Spinal cord (tissue), 10 donors: Measurements from ENCODE around the gene CD320. TPM values are rescaled to one million over a fixed set of nuclear protein-coding genes. Genes with fewer than 3 reads are reported as not detected.
A peak's percentile ranks its signal among the peaks of the same experiment; 100 is the strongest.
"Not testable (repeated sequence)": the region's sequence is repeated elsewhere in the genome, so short reads cannot be mapped to it uniquely, and the experiment has no call there.

Source experiments
- DNase-seq, 6 donors: peaks; one replicate each; pipeline versions ENCODE4 v3.0.0 to v3.0.0-alpha.2; 2013 to 2015; ENCODE audit warnings: low spot score in 6 of 6, low read depth in 4 of 6
- H3K27ac ChIP-seq: one replicate; pipeline ENCODE4 v1.5.1; 2013; ENCODE audit warnings: low read depth, low read length, control low read depth
- H3K27me3 ChIP-seq: one replicate; pipeline ENCODE4 v1.6.1; 2013; ENCODE audit warnings: low read length; ENCODE audit not compliant: control insufficient read depth, insufficient read depth
- H3K36me3 ChIP-seq: one replicate; pipeline ENCODE4 v1.6.1; 2013; ENCODE audit warnings: low read length; ENCODE audit not compliant: control insufficient read depth, insufficient read depth
- H3K4me1 ChIP-seq: one replicate; pipeline ENCODE4 v1.6.1; 2013; ENCODE audit warnings: low read length; ENCODE audit not compliant: control insufficient read depth, insufficient read depth
- H3K4me3 ChIP-seq: one replicate; pipeline ENCODE4 v1.5.1; 2013; ENCODE audit warnings: low read depth, low read length, control low read depth
- H3K9me3 ChIP-seq: one replicate; pipeline ENCODE4 v1.6.1; 2013; ENCODE audit warnings: low read length; ENCODE audit not compliant: control insufficient read depth, insufficient read depth
- WGBS: methylation state at CpG from one replicate; pipeline ENCODE4 v1.1.5; 2013; ENCODE audit warnings: missing lambda C conversion rate; ENCODE audit not compliant: insufficient coverage; 5-methylcytosine and 5-hydroxymethylcytosine counted together
- polyA plus RNA-seq, 2 donors: library from polyadenylated mRNA; unstranded; fragments of 120-200 nt; gene quantifications; one replicate each; pipeline ENCODE4 v1.2.1, GENCODE V29; 2013; ENCODE audit not compliant: insufficient read length in 2 of 2
- total RNA-seq, 2 donors: library from RNA; depleted of rRNA in 1 of 2; stranded (reverse); fragments of 120-200 nt in 1 of 2; fragments of >200 nt in 1 of 2; gene quantifications; one replicate each; pipeline versions ENCODE4 v1.2.3 to v1.2.4, GENCODE V29; 2013 to 2014
- donor health status: healthy.

CD320 gene
- total and polyA plus RNA-seq, 4 donors: 15.5 to 69.4 (median 50.5) TPM

DNA sequence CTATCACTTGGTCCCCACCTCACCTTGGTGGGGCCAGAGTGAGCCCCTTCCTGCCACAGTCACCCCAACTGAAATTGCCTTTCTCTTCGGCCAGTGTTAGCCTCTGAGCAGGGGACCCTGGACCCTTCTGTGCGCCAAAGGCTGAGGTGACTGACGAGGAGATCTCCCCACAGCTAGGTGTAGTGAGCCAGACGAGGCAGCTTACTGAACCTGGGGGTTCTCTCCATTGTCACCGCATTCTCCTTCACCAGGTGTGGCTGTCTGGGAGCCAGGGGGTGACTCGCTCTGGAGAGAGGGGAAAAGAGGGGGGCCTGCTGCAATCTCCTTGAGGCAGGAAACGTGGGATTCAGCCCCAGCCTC, 14.5 kb upstream of the CD320 start:
- H3K9me3 ChIP-seq: no peaks in the 10 kb centered on the region

DNA sequence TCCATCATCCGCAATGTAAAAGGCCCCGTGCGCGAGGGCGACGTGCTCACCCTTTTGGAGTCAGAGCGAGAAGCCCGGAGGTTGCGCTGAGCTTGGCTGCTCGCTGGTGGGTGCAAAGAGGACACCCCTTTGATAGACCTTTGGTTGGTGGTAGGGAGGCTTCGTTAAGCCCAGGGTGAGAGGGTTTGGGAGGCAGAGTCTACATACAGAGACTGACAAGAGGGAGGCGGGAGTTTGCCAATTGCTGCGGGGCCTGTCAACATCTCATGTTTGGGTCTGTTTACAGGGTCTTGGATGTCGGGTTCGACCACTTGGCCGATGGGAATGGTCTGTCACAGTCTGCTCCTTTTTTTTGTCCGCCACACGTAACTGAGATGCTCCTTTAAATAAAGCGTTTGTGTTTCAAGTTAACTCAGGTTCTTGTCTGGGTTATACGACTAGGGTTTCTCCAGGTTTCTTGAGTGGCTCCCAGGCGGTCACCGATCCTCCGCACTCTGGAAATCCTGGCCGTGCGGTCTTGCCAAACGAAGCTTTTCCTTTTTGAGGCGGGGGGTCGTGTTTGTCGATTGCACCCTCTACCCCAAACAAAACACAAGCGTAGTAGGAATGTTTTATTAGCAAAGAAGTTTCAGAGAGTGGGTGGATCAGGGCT, 14.0 kb upstream of the CD320 start:
- H3K4me1 ChIP-seq: peaks cover 29% of the 10 kb centered on the region
- no peaks in the 10 kb centered on the region for H3K9me3 ChIP-seq
- peak overlapping the region; percentile 99 for H3K4me3 ChIP-seq
- 16% methylated on average over 20 of the region's 30 CpGs for WGBS
- no peak overlapping the region for H3K27ac ChIP-seq
- peaks cover 32% of the 10 kb centered on the region for H3K36me3 ChIP-seq
- no peak for DNase-seq
- H3K27me3 ChIP-seq: no peaks in the 10 kb centered on the region

More for the DNA sequence above, 14.5 kb upstream of the CD320 start:
- Histone ChIP-seq H3K27me3 (no peaks in the 10 kb centered on the region), H3K27ac (no peak overlapping the region), H3K4me3 (peak overlapping the region; percentile 99), H3K4me1 (peaks cover 29% of the 10 kb centered on the region), H3K36me3 (peaks cover 32% of the 10 kb centered on the region)
- WGBS: 93% methylated on average over 2 of the region's 7 CpGs
- no peak for DNase-seq

DNA sequence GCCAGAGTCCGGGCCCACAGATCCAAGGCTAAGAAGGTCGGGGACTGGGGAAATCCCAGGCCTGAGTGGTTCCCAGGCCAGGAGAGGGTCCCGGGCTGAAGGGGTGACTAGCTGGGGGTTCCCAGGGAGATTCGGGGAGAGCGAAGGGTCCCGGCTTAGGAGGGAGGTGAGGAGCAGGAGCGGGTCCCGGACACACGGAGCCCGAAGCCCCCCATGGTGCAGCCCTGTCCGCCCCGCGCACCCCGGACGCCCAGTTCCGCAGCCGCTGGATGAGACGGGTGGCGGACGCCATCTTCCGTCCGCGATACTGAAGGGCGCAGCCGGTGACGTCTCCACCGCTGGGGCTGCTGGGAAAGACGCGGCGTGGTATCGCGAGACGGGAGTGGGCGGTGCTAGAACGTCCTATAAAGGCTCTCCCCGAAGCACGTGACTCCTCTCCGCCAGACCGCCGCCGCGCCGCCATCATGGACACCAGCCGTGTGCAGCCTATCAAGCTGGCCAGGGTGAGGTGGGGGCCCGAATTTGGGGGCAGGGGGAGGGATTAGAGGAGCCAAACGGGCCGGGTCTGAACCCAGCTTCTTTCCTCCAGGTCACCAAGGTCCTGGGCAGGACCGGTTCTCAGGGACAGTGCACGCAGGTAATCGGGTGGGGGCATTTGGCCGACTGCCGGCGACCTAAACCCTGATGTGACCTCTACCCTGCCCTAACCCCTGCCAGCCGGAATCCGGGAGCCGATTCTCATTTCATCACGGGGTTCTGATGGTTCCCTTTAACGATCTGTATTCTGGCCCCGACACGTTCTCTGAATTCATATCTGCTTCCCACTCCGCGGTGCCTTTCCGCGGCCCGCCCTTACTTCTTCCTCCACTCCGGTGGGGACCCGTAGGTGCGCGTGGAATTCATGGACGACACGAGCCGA, 13.2 kb upstream of the CD320 start, which contains the start of the genes NDUFA7 and RPS28:
TSS of gene NDUFA7 (minus strand) at position 309 of the 919 bp plus-strand sequence. CDS start at position 292, 17 bp downstream.
TSS of gene RPS28 (plus strand) at position 430 of the 919 bp plus-strand sequence. CDS start at position 465, 35 bp downstream.
- no peaks in the 10 kb centered on the region for H3K9me3 ChIP-seq
- H3K4me3 ChIP-seq: peak within 1 kb of the TSS; percentile 99
- H3K4me1 ChIP-seq: peaks cover 29% of the 10 kb centered on the region
- H3K27ac ChIP-seq: peak within 1 kb of the TSS; percentile 93
- WGBS: 0% methylated on average over 71 of the region's 72 CpGs
- DNase-seq: peak; percentile 93 to 99 (median 96)
- peaks cover 37% of the 10 kb centered on the region for H3K36me3 ChIP-seq
- H3K27me3 ChIP-seq: no peaks in the 10 kb centered on the region

DNA sequence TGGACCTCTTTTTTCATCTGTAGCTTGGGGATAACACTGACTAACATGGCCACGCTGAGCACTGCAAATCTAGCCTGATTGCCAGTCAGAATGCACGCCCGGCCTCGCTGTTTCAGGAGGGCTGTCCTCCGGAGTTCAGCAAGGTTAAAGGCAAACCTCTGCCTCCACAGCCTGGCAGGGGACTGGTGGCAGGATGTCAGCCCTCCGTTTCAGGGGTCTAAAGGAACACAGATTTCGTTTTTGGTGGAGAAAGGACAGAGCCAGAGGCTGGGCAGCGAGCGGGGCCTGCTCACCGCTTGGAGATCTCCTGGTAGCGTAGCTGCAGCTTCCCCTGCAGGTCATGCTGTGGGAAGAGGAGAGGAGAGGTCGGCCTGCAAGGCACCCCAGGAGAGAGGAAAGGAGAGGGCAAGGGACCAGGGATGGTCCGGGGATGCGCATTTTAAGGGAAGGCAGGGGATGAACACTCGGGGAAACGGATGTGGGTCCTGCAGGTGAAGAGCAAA, 12.5 kb upstream of the CD320 start:
- peak overlapping the region; percentile 93 for H3K27ac ChIP-seq
- H3K27me3 ChIP-seq: no peaks in the 10 kb centered on the region
- no peaks in the 10 kb centered on the region for H3K9me3 ChIP-seq
- 10% methylated on average over 16 of the region's 16 CpGs for WGBS
- H3K4me1 ChIP-seq: peaks cover 29% of the 10 kb centered on the region
- DNase-seq: no peak
- peak overlapping the region; percentile 99 for H3K4me3 ChIP-seq
- peaks cover 44% of the 10 kb centered on the region for H3K36me3 ChIP-seq

DNA sequence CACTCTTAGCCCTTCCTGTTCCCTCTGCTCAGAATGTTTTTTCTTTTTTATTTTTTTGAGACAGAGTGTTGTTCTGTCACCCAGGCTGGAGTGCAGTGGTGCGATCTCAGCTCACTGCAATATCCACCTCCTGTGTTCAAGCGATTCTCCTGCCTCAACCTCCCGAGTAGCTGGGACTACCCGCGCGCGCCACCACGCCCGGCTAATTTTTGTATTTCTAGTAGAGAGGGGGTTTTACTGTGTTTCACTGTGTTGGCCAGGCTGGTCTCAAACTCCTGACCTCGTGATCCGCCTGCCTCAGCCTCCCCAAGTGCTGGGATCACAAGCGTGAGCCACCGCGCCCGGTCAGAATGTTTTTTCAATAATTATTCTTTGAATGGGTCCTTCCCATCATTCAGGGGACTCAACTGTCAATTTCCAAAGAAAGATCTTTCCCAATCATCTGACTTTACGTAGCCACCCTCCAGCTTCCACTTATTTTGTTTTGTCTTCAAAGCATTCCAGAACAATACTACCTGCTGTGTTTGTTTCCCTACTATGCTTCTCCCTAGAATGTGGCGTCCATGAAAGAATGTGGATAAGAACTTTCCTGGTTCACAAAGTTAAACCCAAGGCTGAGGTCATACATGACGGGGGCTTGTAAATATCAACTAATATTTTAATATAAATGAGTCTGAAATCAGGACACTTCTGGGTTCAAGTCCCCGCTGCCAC, 11.8 kb upstream of the CD320 start:
- H3K27me3 ChIP-seq: no peaks in the 10 kb centered on the region
- peak overlapping the region; percentile 93 for H3K27ac ChIP-seq
- no peaks in the 10 kb centered on the region for H3K9me3 ChIP-seq
- peak overlapping the region; percentile 99 for H3K4me3 ChIP-seq
- H3K36me3 ChIP-seq: peaks cover 48% of the 10 kb centered on the region
- H3K4me1 ChIP-seq: peaks cover 29% of the 10 kb centered on the region
- DNase-seq: no peak
- 90% methylated on average over 7 of the region's 19 CpGs for WGBS

DNA sequence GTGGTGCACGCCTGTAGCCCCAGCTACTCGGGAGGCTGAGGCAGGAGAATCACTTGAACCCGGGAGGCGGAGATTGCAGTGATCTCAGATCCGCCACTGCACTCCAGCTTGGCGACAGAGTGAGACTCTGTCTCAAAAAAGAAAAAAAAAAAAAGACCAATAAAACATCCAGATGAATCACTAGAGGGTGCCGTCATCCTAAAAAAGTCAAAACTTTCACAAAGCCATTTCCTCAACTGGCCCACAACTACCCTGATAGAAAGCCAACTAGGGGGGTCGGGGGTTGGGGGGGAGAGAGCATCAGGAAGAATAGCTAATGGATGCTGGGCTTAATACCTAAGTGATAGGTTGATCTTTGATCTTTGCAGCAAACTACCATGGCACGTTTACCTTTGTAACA, 10.7 kb upstream of the CD320 start:
- not testable (repeated sequence) for DNase-seq, H3K4me3 ChIP-seq, H3K27me3 ChIP-seq, H3K9me3 ChIP-seq, H3K27ac ChIP-seq
- peaks cover 23% of the 10 kb centered on the region for H3K4me1 ChIP-seq
- 89% methylated on average over 1 of the region's 9 CpGs for WGBS
- H3K36me3 ChIP-seq: peaks cover 48% of the 10 kb centered on the region

DNA sequence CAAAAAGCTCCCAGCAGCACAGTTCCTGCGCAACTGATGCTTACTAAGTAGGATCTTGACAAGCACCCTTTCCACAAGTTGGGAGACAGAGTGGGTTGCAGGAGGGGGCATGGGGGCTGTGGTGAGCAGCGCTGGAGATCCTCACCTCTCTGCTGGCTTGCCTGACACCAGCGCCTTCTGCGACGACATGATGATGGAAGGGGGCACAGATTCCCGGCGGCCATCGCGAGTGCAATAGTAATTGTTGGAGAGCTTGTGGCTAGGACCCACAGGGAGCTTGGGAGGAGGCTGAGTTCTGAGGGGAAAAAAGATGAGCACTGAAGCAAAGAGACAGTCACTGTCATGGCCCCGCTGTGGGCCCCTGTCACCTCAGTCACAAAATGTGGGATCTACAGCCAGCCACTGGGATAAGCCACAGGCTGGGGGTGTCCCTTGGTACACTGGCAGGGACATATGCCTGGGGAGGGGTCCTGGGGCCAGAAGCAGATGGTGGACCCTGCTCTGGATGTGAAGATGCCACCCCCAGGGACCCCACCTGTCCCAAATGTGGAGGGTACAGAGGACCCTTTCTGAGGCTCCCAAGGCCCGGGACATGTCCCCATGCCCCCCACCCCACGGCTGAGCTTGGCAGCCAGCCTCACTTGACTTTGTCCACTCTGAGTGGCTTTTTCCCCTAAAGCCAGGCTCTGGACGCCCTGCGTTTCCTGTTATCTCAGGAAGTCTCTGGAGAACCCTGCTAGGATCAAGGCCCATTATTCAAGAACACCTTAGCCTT, 8.4 kb upstream of the CD320 start:
- H3K27me3 ChIP-seq: no peaks in the 10 kb centered on the region
- H3K36me3 ChIP-seq: peaks cover 55% of the 10 kb centered on the region
- WGBS: 76% methylated on average over 9 of the region's 14 CpGs
- DNase-seq: no peak
- H3K4me1 ChIP-seq: peaks cover 17% of the 10 kb centered on the region
- no peaks in the 10 kb centered on the region for H3K9me3 ChIP-seq
- H3K4me3 ChIP-seq: no peak overlapping the region
- H3K27ac ChIP-seq: no peak overlapping the region

DNA sequence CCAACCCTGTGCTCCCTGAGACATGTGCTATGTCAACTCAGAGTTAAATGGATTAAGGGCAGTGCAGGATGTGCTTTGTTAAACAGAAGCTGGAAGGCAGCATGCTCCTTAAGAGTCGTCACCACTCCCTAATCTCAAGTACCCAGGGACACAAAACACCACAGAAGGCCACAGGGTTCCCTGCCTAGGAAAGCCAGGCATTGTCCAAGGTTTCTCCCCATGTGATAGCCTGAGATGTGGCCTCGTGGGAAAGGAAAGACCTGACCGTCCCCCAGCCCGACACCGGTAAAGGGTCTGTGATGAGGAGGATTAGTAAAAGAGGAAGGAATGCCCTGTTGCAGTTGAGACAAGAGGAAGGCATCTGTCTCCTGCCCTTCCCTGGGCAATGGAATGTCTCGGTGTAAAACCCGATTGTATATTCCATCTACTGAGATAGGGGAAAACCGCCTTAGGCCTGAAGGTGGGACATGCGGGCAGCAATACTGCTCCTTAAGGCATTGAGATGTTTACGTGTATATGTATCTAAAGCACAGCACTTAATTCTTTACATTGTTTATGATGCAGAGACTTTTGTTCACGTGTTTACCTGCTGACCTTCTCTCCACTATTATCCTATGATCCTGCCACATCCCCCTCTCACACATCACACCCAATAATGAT, 7.0 kb upstream of the CD320 start:
- not testable (repeated sequence) for H3K9me3 ChIP-seq, H3K4me3 ChIP-seq, H3K27ac ChIP-seq, DNase-seq, H3K27me3 ChIP-seq
- Histone ChIP-seq H3K36me3 (peaks cover 68% of the 10 kb centered on the region), H3K4me1 (peaks cover 12% of the 10 kb centered on the region)
- WGBS: 100% methylated on average over 7 of the region's 11 CpGs
